T-helper 2 cell treated with Interferon-gamma antibody and Interleukin-4, amounts not matched to agents 5 μg/mL and 100 μg/mL, for 36 hours (primary cell): ENCODE measurements around the gene TBC1D5.
A peak's percentile ranks its signal among the peaks of the same experiment; 100 is the strongest.

Source experiments
- DNase-seq: peaks from one replicate; pipeline ENCODE4 v3.0.0; 2021; ENCODE audit warnings: low spot score
- H3K27ac Mint-ChIP-seq: one replicate; pipeline ENCODE4 v1.8.0; 2021; ENCODE audit warnings: mild to moderate bottlenecking, mixed read lengths
- H3K27me3 Mint-ChIP-seq: one replicate; pipeline ENCODE4 v1.8.0; 2021; ENCODE audit warnings: low read depth, mixed read lengths
- H3K36me3 Mint-ChIP-seq: one replicate; pipeline ENCODE4 v1.8.0; 2021; ENCODE audit warnings: low read depth, mixed read lengths
- H3K4me1 Mint-ChIP-seq: one replicate; pipeline ENCODE4 v1.8.0; 2021; ENCODE audit warnings: low read depth, mixed read lengths
- H3K4me3 Mint-ChIP-seq: one replicate; pipeline ENCODE4 v1.8.0; 2022; ENCODE audit warnings: mild to moderate bottlenecking, moderate library complexity, mixed read lengths
- H3K9me3 Mint-ChIP-seq: one replicate; pipeline ENCODE4 v1.8.0; 2021; ENCODE audit warnings: mixed read lengths

The TBC1D5 gene

DNA sequence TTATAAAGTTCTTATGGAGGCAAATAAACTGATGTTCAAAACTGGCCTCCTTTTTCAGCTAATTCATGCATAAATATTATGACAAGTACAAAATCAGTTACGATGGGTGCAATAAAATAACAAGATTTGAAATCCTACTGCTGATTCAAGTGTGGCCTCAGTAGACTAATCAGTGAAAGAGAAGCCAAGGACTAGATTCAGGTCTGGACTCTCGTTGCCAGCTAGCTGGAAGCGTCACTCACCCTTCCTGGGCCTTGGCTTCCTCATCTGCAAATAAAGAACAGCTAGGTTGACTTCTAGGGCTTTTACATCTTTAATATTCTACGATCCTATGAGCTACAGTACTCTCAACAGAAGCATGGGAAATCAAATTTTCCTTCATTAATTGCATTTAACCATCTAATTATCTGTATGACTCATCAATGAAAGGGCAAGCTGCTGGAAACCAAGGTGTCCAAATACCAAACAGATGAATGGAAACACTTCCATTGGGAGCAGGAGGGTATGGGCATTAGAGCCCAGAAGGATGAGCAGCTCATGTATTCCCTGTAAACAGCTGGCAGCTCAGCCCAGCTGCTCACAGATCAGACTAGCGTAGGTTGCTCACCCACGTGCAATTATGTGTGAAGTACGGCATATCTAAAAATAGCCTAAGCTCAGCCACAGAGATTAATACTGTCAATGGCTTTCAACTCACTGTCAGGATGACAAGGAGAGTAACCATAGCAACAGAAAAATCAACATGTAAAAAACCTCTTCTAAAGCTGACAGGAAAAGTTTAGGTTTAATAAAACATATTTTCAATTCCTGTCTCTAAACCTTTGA, 562.8 kb downstream of the TBC1D5 start:
- Mint-ChIP-seq H3K4me1 (peaks cover 23% of the 10 kb centered on the region), H3K27me3 (no peaks in the 10 kb centered on the region), H3K9me3 (no peaks in the 10 kb centered on the region), H3K36me3 (peaks cover 21% of the 10 kb centered on the region), H3K27ac (no peak overlapping the region), H3K4me3 (no peak overlapping the region)
- no peak for DNase-seq

DNA sequence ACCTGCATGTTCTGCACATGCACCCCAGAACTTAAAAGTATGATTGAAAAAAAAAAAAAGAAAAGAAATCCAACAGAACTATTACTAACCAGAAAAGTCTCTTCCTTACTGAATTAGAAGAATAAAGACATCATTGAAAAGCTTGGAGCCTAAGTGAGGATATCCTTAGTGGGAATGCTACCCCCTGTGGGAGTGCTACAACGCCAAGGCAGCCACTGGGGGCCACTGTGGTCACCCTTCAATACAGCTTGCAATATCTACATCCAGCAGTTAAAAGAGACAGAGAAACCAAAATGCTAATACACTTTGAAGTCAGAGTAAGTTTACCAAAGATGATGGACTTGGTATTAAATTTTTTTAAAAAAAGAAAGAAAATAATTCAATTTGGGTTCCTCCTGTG, 565.7 kb downstream of the TBC1D5 start:
- H3K27me3 Mint-ChIP-seq, result no peaks in the 10 kb centered on the region
- H3K4me1 Mint-ChIP-seq, result peaks cover 8% of the 10 kb centered on the region
- H3K36me3 Mint-ChIP-seq, result peaks cover 10% of the 10 kb centered on the region
- no peak overlapping the region for H3K4me3 Mint-ChIP-seq
- H3K9me3 Mint-ChIP-seq, result no peaks in the 10 kb centered on the region
- DNase-seq, result no peak
- no peak overlapping the region for H3K27ac Mint-ChIP-seq

DNA sequence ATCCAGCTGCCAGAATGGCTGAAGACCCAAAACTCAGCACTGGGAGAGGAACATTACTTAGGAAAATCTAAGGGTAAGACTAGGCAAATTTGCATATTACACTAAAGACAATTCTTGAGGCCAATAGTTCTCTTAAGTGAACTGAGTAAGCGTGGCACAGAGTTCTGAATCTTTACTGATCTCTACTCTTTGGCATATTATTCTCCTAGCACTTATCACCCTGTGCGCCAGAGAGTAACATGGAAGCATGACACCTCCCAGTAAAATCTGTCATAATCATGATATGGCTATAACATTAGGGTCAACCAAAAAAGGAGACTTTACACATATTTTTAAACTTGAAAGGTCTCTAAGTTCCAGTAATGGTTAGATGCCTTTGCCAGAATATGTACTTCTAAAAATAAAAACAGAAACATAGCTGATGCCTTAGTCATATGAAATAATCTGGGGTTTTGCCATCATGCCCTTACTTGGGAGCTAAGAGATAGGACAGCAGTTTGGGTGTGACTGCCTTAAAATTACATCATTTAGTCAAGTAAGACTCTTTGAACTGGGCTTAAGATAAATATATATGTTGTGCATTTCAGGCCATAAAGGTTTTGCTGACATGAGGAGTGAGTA, 567.1 kb downstream of the TBC1D5 start:
- Mint-ChIP-seq H3K27ac (no peak overlapping the region), H3K4me1 (peaks cover 4% of the 10 kb centered on the region), H3K27me3 (no peaks in the 10 kb centered on the region), H3K36me3 (peaks cover 7% of the 10 kb centered on the region), H3K9me3 (no peaks in the 10 kb centered on the region), H3K4me3 (no peak overlapping the region)
- no peak for DNase-seq

DNA sequence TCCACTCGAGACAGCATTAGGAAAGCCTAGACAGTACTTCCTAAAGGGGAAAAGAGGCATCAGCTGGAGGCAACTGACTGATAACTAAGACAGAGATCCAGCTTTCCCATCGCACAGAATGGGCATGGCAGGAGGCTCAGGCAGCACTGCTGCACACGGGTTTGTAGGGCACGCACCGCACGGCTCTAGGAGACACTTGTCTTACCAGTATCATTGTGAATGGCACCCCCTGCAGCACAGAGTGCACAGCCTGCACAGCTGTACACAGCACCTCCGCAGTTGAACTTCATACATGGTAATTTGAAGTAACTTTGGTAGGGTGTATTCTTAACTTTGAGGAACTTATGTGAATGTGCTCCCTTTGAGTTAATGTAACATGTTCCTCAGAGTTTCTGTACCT, 576.1 kb downstream of the TBC1D5 start:
- Mint-ChIP-seq H3K27me3 (no peaks in the 10 kb centered on the region), H3K27ac (no peak overlapping the region), H3K36me3 (peaks cover 19% of the 10 kb centered on the region), H3K4me3 (no peak overlapping the region), H3K4me1 (no peaks in the 10 kb centered on the region), H3K9me3 (no peaks in the 10 kb centered on the region)
- no peak for DNase-seq

DNA sequence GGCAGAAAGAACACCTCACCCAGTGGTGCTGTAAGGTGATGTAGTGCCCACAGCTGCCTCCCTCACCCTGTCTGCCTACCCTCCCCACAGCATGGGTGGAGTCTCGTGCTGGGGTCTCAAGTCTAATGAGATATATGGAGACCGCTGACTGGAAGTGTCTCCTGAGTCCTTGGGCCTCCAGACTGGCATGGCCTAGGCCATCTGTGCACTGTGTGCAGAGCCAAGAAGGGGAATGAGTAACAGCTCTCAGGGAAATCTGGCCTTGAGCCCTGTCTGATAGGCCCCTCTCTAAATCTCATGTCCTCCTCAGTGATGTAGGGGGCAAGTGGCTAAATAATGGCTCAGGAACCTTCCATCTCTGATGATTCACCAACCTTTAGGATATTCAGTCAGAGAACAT, 580.3 kb downstream of the TBC1D5 start:
- no peak for DNase-seq
- Mint-ChIP-seq H3K4me1 (peaks cover 5% of the 10 kb centered on the region), H3K36me3 (peaks cover 23% of the 10 kb centered on the region), H3K27me3 (no peaks in the 10 kb centered on the region), H3K4me3 (no peak overlapping the region), H3K27ac (no peak overlapping the region), H3K9me3 (no peaks in the 10 kb centered on the region)

DNA sequence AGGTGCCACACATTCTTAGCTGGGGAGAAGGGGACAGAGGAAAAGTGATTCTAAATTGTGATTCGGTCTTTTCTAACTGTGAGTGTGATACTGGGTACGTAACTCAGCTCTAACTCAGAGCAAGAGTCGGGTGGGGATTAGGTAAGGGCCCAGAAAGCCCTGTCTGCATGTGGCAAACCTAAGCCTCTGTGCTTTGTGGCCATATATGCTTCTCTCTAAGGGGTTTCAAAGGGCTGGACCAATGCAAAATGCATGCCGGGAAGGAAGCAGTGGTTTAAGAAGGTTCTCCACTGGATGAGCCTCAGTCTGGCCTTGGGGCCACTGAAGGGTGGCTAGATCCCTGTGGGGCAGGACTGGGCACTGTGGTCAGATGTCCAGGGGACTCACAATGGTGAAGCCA, 581.8 kb downstream of the TBC1D5 start:
- Mint-ChIP-seq H3K4me3 (no peak overlapping the region), H3K4me1 (peaks cover 12% of the 10 kb centered on the region), H3K27ac (no peak overlapping the region), H3K9me3 (no peaks in the 10 kb centered on the region), H3K36me3 (peaks cover 17% of the 10 kb centered on the region), H3K27me3 (no peaks in the 10 kb centered on the region)
- no peak for DNase-seq

DNA sequence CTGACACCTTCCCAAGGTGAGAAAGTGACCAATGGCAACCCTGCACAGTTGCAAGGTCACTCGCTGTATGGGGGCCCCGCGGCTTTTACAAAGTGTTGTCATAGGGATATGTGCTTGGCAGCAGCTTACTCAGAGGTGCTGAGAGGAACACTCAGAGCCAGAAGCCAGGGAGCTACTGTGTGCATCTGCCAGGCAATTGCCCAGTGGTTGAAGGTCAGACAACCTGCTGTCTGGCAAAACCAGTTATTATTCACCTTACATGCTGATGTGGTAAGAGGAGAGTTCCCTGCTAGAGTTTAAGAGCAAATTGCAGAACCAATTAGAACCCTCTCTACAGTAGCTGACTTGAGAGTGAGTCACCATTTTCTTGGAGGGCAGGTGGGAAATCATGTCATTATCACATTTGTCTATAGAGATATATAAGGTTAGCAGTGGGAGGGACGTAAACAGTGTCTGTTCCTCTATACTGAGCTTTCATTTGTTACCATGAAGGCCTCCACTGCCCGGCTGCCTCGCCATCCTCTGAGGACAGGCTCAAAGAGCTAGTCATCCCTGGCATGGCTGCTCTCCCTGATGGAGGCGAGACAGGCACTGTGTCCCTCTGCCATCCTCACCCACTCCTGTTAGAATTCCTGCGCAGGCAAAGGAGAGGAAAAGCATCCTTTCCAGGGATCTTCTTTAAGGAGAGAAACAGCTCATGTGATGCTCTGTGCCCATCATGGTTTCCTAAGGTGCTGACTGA, 583.3 kb downstream of the TBC1D5 start:
- Mint-ChIP-seq H3K4me3 (no peak overlapping the region), H3K4me1 (peaks cover 12% of the 10 kb centered on the region), H3K9me3 (no peaks in the 10 kb centered on the region), H3K27me3 (no peaks in the 10 kb centered on the region), H3K36me3 (peaks cover 29% of the 10 kb centered on the region), H3K27ac (no peak overlapping the region)
- peak; percentile 19 for DNase-seq

DNA sequence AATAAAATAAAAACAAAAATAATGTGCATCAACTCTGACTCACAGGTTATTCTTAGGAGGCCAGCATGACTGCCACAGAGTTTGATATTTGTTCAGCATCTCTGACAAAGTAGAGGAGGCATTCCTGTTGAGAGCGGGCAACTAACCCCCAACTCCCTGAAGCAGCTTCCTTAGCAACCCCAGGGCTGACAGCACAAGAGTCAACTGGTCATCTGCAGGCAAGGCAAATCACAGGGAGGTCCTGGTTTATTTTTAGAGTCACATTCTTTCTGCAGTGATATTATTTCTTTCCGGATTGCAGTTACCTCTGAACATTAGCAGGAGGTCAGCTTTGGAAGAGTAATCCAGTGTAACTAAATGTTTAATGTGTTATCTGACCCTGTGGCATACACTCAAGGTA, 584.7 kb downstream of the TBC1D5 start:
- Mint-ChIP-seq H3K27ac (no peak overlapping the region), H3K9me3 (peaks cover 7% of the 10 kb centered on the region), H3K27me3 (no peaks in the 10 kb centered on the region), H3K4me3 (no peak overlapping the region), H3K4me1 (peaks cover 15% of the 10 kb centered on the region), H3K36me3 (peaks cover 38% of the 10 kb centered on the region)
- no peak for DNase-seq

DNA sequence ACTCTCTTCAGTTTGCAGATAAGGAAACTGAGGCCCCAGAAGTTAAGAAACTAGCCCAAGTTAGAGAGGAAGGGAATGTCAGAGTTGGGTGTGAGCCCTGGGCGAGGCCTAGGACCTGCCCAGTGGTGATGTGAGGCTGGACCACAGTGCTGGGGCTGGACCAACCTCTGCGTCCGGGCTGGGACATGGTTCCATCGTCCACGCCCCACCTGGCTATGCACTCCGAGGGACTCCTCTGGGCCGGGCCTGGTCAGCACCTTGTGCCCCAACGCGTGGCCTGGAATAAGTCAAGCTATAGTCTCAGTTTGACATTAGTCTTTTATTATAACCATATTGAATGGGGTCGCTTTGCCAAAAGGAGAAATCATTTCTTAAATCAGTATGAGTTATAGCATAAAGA, 585.6 kb downstream of the TBC1D5 start:
- H3K27ac Mint-ChIP-seq, result peak overlapping the region; percentile 24
- H3K9me3 Mint-ChIP-seq, result peaks cover 8% of the 10 kb centered on the region
- H3K4me1 Mint-ChIP-seq, result peaks cover 22% of the 10 kb centered on the region
- no peak for DNase-seq
- no peaks in the 10 kb centered on the region for H3K27me3 Mint-ChIP-seq
- peaks cover 45% of the 10 kb centered on the region for H3K36me3 Mint-ChIP-seq
- H3K4me3 Mint-ChIP-seq, result no peak overlapping the region

DNA sequence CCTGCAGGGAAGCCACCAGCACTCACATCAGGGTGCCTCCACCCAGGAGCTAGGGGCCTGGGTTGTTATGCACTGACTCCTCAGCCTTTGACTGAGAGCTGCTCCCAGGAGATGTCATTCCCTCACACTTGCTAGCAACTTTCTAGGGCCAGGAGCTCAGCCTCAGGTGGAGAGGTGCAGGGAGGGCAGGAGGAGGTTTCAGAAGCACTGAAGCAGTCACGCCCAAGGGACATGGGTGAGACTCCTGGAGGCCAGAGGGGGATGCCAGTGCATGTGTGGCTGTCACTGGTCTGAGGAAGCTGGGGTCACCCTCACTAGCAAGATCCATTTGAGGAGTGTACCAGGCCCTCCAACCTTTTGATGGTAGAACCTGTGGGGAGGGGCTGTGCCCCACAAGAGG, 586.5 kb downstream of the TBC1D5 start:
- Mint-ChIP-seq H3K36me3 (peaks cover 50% of the 10 kb centered on the region), H3K27ac (peak overlapping the region; percentile 8), H3K27me3 (no peaks in the 10 kb centered on the region), H3K9me3 (peaks cover 8% of the 10 kb centered on the region), H3K4me1 (peaks cover 27% of the 10 kb centered on the region), H3K4me3 (no peak overlapping the region)
- DNase-seq, result no peak

DNA sequence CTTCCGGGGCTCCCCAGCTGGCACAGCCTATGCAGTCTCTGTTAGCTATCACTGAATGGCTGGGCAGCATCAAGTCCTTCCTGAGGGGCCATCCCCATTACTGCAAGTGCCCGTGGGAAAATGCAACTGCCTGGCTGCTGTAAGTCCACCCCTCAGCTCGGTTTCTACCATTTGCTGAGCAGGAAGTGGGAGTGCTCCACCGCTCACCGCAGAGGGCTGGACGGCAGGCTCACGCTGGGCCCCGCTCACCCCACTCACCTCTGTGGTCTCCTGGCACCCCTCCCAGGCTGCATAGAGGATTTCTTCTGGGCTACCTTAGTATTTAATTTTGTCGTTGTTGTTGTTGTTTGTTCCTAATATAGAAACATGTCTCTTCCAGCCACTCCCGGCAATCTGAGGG, 587.5 kb downstream of the TBC1D5 start:
- Mint-ChIP-seq H3K36me3 (peaks cover 49% of the 10 kb centered on the region), H3K4me3 (no peak overlapping the region), H3K4me1 (peaks cover 35% of the 10 kb centered on the region), H3K27me3 (no peaks in the 10 kb centered on the region), H3K9me3 (peaks cover 14% of the 10 kb centered on the region), H3K27ac (no peak overlapping the region)
- no peak for DNase-seq

DNA sequence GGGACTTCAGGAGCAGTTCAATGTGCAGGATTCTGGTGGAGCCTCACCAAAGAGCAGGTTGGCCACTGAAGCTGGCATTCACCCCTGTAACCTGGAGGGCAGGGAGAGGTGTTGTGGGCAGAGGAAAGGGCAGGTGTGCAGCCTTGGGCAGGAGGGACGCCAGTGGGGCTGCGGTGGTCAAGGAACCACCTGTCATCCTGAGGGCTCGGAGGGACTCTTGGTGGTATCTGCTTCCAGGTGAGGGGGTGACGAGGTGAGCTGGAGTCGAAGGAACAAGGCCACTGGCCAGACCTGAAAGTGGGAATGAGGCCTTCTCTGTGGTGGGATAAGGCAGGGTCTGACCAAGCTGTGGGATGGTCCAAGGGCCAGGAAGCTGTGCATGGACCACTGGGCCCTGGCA, 588.2 kb downstream of the TBC1D5 start:
- H3K4me1 Mint-ChIP-seq, result peaks cover 38% of the 10 kb centered on the region
- peaks cover 49% of the 10 kb centered on the region for H3K36me3 Mint-ChIP-seq
- no peaks in the 10 kb centered on the region for H3K27me3 Mint-ChIP-seq
- no peak overlapping the region for H3K27ac Mint-ChIP-seq
- no peak for DNase-seq
- H3K4me3 Mint-ChIP-seq, result no peak overlapping the region
- H3K9me3 Mint-ChIP-seq, result peaks cover 14% of the 10 kb centered on the region

DNA sequence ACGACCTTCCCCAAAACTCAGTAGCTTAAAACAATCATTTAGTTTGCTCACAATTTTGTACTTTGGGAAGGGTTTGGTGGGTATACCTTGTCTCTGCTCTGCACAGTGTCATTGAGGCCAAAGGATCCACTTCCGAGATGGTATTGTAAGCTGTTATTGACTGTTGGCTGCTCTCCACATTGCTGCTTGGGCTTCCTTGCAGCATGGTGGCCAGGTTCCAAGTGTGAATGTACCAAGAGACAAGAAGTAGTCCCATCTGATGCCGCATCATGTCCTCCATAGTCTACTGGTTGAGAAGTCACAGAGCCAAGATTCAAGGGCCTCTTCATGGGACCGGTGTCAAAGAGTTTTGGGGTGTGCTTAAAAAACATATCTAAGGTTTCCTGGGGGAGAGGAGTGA, 589.2 kb downstream of the TBC1D5 start:
- H3K27ac Mint-ChIP-seq, result no peak overlapping the region
- peaks cover 51% of the 10 kb centered on the region for H3K36me3 Mint-ChIP-seq
- H3K4me1 Mint-ChIP-seq, result peaks cover 43% of the 10 kb centered on the region
- H3K4me3 Mint-ChIP-seq, result no peak overlapping the region
- H3K27me3 Mint-ChIP-seq, result no peaks in the 10 kb centered on the region
- peaks cover 18% of the 10 kb centered on the region for H3K9me3 Mint-ChIP-seq
- DNase-seq, result no peak
